ENCODE results near the gene MS4A15.

DNA sequence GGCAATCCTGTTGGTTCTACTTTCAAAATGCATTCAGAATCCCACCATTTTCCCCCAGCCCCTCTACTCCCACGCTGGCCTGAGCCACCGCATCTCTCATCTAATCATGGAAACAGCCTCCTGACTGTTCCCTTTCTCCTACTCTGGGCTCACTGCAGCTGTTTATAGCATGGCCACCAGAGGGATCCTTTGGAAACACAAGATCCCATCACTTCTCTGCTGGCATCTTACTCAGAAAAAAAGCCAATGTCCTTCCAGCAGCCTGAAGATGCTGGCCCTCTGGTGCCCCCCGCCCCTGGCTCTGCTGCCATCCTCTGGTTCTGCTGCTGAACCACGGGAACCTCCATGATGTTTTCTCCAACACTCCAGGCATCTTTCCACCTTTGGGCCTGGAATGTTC lies 46.2 kb upstream of the MS4A15 start:
- TF ChIP-seq TOX (CRISPR knock-in tag; IDR thresholded peaks at IDR 0.05; ENCODE audit: borderline replicate concordance) (no peak), ZFP3 (CRISPR knock-in tag; IDR thresholded peaks at IDR 0.05) (no peak), ZNF8 (CRISPR knock-in tag; IDR thresholded peaks at IDR 0.05) (no peak), PPARA (CRISPR knock-in tag; IDR thresholded peaks at IDR 0.05; ENCODE audit: borderline replicate concordance) (no peak), ZFP30 (CRISPR knock-in tag; IDR thresholded peaks at IDR 0.05) (no peak), ZC3H10 (CRISPR knock-in tag; IDR thresholded peaks at IDR 0.05) (no peak), ESRRG (CRISPR knock-in tag; IDR thresholded peaks at IDR 0.05) (no peak), ARNTL (CRISPR knock-in tag; IDR thresholded peaks at IDR 0.05; ENCODE audit: borderline replicate concordance, low read depth) (no peak), GLIS3 (CRISPR knock-in tag; IDR thresholded peaks at IDR 0.05) (no peak)
- TF ChIP-seq, protein P1, sequence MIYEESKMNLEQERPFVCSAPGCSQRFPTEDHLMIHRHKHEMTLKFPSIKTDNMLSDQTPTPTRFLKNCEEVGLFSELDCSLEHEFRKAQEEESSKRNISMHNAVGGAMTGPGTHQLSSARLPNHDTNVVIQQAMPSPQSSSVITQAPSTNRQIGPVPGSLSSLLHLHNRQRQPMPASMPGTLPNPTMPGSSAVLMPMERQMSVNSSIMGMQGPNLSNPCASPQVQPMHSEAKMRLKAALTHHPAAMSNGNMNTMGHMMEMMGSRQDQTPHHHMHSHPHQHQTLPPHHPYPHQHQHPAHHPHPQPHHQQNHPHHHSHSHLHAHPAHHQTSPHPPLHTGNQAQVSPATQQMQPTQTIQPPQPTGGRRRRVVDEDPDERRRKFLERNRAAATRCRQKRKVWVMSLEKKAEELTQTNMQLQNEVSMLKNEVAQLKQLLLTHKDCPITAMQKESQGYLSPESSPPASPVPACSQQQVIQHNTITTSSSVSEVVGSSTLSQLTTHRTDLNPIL (CRISPR knock-in tag; IDR thresholded peaks at IDR 0.05; ENCODE audit: low read depth) = no peak
- TF ChIP-seq, protein P2, sequence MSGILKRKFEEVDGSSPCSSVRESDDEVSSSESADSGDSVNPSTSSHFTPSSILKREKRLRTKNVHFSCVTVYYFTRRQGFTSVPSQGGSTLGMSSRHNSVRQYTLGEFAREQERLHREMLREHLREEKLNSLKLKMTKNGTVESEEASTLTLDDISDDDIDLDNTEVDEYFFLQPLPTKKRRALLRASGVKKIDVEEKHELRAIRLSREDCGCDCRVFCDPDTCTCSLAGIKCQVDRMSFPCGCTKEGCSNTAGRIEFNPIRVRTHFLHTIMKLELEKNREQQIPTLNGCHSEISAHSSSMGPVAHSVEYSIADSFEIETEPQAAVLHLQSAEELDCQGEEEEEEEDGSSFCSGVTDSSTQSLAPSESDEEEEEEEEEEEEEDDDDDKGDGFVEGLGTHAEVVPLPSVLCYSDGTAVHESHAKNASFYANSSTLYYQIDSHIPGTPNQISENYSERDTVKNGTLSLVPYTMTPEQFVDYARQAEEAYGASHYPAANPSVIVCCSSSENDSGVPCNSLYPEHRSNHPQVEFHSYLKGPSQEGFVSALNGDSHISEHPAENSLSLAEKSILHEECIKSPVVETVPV (CRISPR knock-in tag; IDR thresholded peaks at IDR 0.05) = no peak
- TF ChIP-seq, protein P3, sequence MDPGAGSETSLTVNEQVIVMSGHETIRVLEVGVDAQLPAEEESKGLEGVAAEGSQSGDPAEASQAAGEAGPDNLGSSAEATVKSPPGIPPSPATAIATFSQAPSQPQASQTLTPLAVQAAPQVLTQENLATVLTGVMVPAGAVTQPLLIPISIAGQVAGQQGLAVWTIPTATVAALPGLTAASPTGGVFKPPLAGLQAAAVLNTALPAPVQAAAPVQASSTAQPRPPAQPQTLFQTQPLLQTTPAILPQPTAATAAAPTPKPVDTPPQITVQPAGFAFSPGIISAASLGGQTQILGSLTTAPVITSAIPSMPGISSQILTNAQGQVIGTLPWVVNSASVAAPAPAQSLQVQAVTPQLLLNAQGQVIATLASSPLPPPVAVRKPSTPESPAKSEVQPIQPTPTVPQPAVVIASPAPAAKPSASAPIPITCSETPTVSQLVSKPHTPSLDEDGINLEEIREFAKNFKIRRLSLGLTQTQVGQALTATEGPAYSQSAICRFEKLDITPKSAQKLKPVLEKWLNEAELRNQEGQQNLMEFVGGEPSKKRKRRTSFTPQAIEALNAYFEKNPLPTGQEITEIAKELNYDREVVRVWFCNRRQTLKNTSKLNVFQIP (CRISPR knock-in tag; IDR thresholded peaks at IDR 0.05; ENCODE audit: borderline replicate concordance, low read depth) = no peak
- TF ChIP-seq, protein P4, sequence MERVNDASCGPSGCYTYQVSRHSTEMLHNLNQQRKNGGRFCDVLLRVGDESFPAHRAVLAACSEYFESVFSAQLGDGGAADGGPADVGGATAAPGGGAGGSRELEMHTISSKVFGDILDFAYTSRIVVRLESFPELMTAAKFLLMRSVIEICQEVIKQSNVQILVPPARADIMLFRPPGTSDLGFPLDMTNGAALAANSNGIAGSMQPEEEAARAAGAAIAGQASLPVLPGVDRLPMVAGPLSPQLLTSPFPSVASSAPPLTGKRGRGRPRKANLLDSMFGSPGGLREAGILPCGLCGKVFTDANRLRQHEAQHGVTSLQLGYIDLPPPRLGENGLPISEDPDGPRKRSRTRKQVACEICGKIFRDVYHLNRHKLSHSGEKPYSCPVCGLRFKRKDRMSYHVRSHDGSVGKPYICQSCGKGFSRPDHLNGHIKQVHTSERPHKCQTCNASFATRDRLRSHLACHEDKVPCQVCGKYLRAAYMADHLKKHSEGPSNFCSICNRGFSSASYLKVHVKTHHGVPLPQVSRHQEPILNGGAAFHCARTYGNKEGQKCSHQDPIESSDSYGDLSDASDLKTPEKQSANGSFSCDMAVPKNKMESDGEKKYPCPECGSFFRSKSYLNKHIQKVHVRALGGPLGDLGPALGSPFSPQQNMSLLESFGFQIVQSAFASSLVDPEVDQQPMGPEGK (CRISPR knock-in tag; IDR thresholded peaks at IDR 0.05; ENCODE audit: borderline replicate concordance) = no peak
